ENCODE data around the gene SLC25A24.

Gene SLC25A24

DNA sequence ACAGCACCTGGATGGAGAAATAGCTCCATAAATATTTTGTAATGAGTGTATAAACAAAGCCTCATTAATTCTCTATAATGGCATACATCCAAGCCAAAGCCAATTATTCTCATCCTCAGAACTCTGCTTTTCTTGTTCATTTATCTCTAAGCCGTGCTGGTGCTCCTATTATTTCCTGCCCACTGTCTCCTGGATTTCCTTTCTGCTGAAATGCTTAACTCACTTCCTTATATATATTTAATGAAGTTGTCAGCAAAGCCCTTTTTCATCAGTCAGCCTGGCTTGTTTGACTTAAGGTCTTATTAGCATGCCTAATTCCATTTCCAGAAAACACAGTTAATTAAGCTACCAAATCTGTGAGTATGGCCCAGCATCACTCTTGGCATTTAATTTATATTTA is 93.4 kb downstream of the SLC25A24 start:
- no peak for DNase-seq (ENCODE audit: low read depth in 3 of 3)

DNA sequence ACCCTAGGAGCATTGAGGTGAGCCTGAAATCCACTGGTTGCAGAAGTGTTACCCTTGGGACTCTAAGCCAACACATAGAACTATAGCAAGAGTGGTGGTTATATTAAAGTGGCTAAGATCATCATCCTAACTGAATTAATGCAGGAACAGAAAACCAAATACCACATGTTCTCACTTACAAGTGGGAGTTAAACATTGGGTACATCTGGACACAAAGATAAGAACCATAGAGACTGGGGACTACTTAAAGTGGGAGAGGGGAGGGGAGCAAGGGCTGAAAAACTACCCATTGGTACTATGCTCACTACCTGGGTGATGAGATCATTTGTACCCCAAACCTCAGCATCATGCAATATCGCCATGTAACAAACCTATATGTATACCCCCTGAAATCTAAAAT is 100.0 kb downstream of the SLC25A24 start:
- DNase-seq (ENCODE audit: low read depth in 3 of 3) = no peak

DNA sequence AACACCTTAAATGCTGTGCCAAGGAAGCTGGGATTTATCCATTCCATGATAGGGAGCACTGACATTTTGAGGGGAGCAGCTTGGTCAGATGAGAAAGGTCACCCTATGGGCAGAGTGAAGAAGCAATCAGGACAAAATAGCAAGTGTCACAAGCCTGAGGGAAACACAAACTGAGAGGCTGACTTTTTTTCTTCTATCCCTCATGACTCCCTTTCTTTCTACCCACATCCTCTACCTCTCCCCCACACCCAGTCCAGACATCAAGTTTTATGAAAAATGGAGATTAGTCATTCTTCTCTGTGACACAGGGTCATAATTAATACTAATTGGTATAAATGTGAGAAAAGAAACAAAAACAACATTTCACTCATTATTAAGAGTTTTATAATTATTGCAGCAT is 103.1 kb downstream of the SLC25A24 start:
- DNase-seq (ENCODE audit: low read depth in 3 of 3) = no peak

DNA sequence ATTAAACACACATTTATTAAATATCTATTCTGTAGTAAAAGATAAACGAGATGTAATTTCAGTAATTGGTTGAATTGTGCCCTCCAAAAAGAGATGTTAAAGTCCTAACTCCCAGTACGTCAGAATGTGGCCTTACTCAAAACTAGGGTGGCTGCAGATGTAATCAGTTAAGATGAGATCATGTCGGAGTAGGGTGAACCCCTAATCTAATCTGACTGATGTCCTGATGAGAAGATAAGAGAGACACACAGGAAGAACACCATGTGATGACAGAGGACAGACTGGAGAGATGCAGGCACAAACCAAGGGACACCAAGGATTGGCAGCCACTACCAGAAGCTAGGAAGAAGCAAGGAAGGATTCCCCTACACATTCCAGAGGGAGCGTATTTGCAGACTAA is 104.1 kb downstream of the SLC25A24 start:
- no peak for DNase-seq (ENCODE audit: low read depth in 3 of 3)

DNA sequence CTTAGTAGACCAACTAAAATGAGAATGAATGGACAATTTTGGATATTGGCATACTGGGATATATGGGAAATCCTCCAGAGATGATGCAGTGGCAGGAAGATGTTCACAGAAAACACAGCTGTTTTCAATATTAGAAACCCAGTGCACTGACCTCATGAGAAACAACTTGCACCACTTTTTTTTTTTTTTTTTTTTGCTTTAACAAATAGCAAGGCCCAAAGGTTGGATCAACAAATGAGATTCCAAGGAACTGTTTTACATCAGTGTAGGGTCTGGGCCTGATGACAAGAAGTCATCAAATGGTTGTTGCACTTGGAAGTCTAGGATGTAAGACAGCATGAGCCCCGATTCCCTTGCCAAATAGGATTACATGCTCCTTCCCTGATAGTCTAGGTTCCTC is 110.7 kb downstream of the SLC25A24 start:
- DNase-seq (ENCODE audit: low read depth in 3 of 3) = no peak

DNA sequence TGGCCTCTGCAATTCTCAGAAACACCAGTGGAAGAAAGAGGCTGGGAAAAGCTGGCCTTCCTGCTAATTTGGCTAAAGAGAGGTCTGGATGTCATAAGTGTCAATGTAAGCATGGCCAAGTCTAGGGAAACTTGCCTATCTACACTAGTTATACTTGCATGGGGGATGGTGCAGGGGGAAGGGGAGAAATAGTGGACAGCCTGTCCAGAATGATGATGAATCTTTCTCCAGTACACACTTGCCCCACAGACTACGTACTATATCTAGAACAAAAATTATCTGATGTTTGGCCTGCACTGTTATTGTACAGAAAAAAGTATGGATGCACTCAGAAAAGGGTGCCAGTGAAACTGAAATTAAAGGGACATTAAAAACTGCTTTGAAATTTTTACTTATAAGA is 114.5 kb downstream of the SLC25A24 start:
- no peak for DNase-seq (ENCODE audit: low read depth in 3 of 3)

DNA sequence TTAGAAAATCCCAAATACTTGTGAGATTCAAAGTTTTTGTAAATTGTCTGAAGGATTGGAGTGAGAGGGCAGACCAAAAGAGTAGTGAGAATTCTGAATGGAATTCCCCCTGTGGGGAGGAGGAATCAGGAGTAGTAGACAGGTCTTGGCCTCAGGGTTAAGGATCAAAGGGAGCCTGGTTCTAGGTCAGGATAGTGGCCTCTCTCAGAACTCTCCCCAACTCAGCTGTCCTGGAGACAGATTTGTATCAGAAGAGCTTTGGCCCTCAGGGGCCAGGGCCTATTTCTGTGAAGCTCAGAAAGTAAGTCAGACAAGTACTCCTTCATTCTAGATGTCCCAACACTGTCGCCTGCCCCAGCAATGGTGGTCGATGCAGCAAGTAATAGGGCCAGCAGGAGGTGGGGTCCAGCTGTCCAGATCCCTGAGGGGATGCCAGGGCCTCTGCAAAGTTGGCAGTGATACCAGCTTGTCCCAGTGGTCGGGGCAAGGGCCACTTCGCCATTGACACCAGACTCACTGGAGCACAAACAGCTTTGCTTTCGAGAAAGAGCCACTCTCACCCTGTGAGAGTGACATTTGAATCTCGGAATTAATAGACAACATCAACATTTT is 115.2 kb downstream of the SLC25A24 start:
- no peak for DNase-seq (ENCODE audit: low read depth in 3 of 3)

Data from stimulated activated CD4-positive, alpha-beta T cell treated with anti-CD3 and anti-CD28 coated beads, TNF-alpha, amount 100 ng/mL, for 48 hours (primary cell).